HCT116 (cell line): ENCODE results near the gene BCAS4. TPM values are rescaled to one million over a fixed set of nuclear protein-coding genes. Genes with fewer than 3 reads are reported as not detected.

Experiments used
- ATAC-seq: fragments of 200-7000 bp; cut with Tn5 transposase; 2 replicates; pipeline ENCODE4 v1.9.1; 2020; ENCODE audit warnings: mild to moderate bottlenecking, moderate library complexity
- BruUV-seq: library from RNA; stranded (reverse); fragments of 400-500 nt; replicated peaks from 2 replicates; lab custom pipeline; 2021; lab: Mats Ljungman, UMichigan
- CTCF ChIA-PET: fragments of 300-600 bp; sonication (Branson Sonifier 250); formaldehyde crosslinking; loops from one replicate; lab custom pipeline; 2021; ENCODE audit warnings: antibody characterized with exemption; lab: Charles Lee
- POLR2A ChIA-PET: fragments of 300-600, 350-600 bp; sonication (Branson Sonifier 250); formaldehyde crosslinking; loops from one replicate; lab custom pipeline; 2021; ENCODE audit warnings: antibody characterized with exemption; lab: Charles Lee
- RAD21 ChIA-PET, 2 experiments: fragments of 300-600 bp; sonication (Branson Sonifier 250); formaldehyde crosslinking; loops; one replicate each; lab custom pipeline; 2023; ENCODE audit warnings: low total read pairs in 2 of 2; ENCODE audit not compliant: uncharacterized antibody in 2 of 2, unreplicated experiment in 2 of 2, low non-redundant PET in 1 of 2; lab: Charles Lee
- DNase-seq: peaks from one replicate; pipeline ENCODE4 v3.0.0-alpha.2; 2010; ENCODE audit warnings: low read depth, low spot score
- H2AFZ ChIP-seq: fragments of 200-600 bp; shearing (Covaris generic), sonication (generic); 2 replicates; pipeline ENCODE4 v1.6.1; 2017; ENCODE audit warnings: low read depth, mixed run types, mixed read lengths, antibody characterized with exemption, low read length; ENCODE audit not compliant: poor library complexity, severe bottlenecking
- H3K27ac ChIP-seq: 2 replicates; pipeline ENCODE4 v1.5.1; 2012; ENCODE audit warnings: low read depth, low read length
- H3K27me3 ChIP-seq: fragments of 200-600 bp; sonication (generic); 2 replicates; pipeline ENCODE4 v1.6.1; 2016; ENCODE audit warnings: mixed run types, low read length, mixed read lengths; ENCODE audit not compliant: insufficient read depth
- H3K36me3 ChIP-seq, 2 experiments: fragments of 200-500 bp in 1 of 2; fragments of 200-600 bp in 1 of 2; sonication (Bioruptor generic) in 1 of 2; sonication (generic) in 1 of 2; 2 replicates each; pipeline versions ENCODE4 v1.5.1 to v1.6.1; 2014 to 2016; ENCODE audit warnings: low read length in 2 of 2, inconsistent platforms in 1 of 2, mixed read lengths in 1 of 2, mixed run types in 1 of 2; ENCODE audit not compliant: insufficient read depth in 2 of 2, control insufficient read depth in 1 of 2
- H3K4me1 ChIP-seq, 2 experiments: fragments of 200-600 bp in 1 of 2; sonication (generic) in 1 of 2; 2 replicates each; pipeline versions ENCODE4 v1.5.1 to v1.6.1; 2012 to 2017; ENCODE audit warnings: low read length in 2 of 2, inconsistent platforms in 1 of 2, mild to moderate bottlenecking in 1 of 2, mixed read lengths in 1 of 2, mixed run types in 1 of 2, moderate library complexity in 1 of 2; ENCODE audit not compliant: insufficient read depth in 2 of 2, control insufficient read depth in 1 of 2
- H3K4me2 ChIP-seq: fragments of 200-600 bp; sonication (generic); 2 replicates; pipeline ENCODE4 v1.6.1; 2017; ENCODE audit warnings: mixed run types, low read length, mixed read lengths
- H3K4me3 ChIP-seq, 2 experiments: fragments of 200-600 bp in 1 of 2; sonication (generic) in 1 of 2; replicated peaks in 1 of 2; 2 replicates each; pipeline ENCODE4 v1.5.1; 2011 to 2016; ENCODE audit warnings: low read length in 2 of 2, control low read depth in 1 of 2, low read depth in 1 of 2, mild to moderate bottlenecking in 1 of 2, mixed read lengths in 1 of 2, mixed run types in 1 of 2
- H3K79me2 ChIP-seq: fragments of 200-600 bp; sonication (generic); 2 replicates; pipeline ENCODE4 v1.6.1; 2017; ENCODE audit warnings: mild to moderate bottlenecking, mixed run types, low read length, moderate library complexity, mixed read lengths; ENCODE audit not compliant: insufficient read depth
- H3K9ac ChIP-seq: fragments of 200-600 bp; sonication (generic); 2 replicates; pipeline ENCODE4 v1.6.1; 2016; ENCODE audit warnings: low read length, mixed read lengths
- H3K9me2 ChIP-seq: fragments of 200-600 bp; sonication (generic), shearing (Covaris generic); 2 replicates; pipeline ENCODE4 v1.6.1; 2017; ENCODE audit warnings: mixed run types, mild to moderate bottlenecking, moderate library complexity; ENCODE audit not compliant: insufficient read depth
- H3K9me3 ChIP-seq, 2 experiments: fragments of 200-500 bp in 1 of 2; fragments of 200-600 bp in 1 of 2; sonication (Bioruptor generic) in 1 of 2; sonication (generic) in 1 of 2; 2 replicates each; pipeline ENCODE4 v1.6.1; 2014 to 2017; ENCODE audit warnings: low read length in 2 of 2, mixed read lengths in 2 of 2, inconsistent platforms in 1 of 2, low read depth in 1 of 2, mild to moderate bottlenecking in 1 of 2, mixed run types in 1 of 2, moderate library complexity in 1 of 2; ENCODE audit not compliant: control insufficient read depth in 1 of 2, insufficient read depth in 1 of 2
- H4K20me1 ChIP-seq: fragments of 200-600 bp; sonication (generic), shearing (Covaris generic); 2 replicates; pipeline ENCODE4 v1.6.1; 2017; ENCODE audit warnings: mixed run types, mild to moderate bottlenecking, moderate library complexity; ENCODE audit not compliant: insufficient read depth
- ATF3 ChIP-seq: IDR thresholded peaks from 2 replicates; pipeline ENCODE4 v1.6.1; 2012
- CBX3 ChIP-seq: IDR thresholded peaks from 2 replicates; pipeline ENCODE4 v1.6.1; 2012; ENCODE audit warnings: low read depth
- CEBPB ChIP-seq: IDR thresholded peaks from 2 replicates; pipeline ENCODE4 v1.6.1; 2012; ENCODE audit warnings: low read depth
- EGR1 ChIP-seq: IDR thresholded peaks from 2 replicates; pipeline ENCODE4 v1.6.1; 2012; ENCODE audit warnings: low read depth
- EZH2 ChIP-seq: fragments of 200-600 bp; sonication (generic); IDR thresholded peaks from 2 replicates; pipeline ENCODE4 v1.6.1; 2017; ENCODE audit warnings: antibody characterized with exemption, mixed run types
- FOSL1 ChIP-seq: IDR thresholded peaks from 2 replicates; pipeline ENCODE4 v1.6.1; 2012; ENCODE audit warnings: low read depth
- JUND ChIP-seq: IDR thresholded peaks from 2 replicates; pipeline ENCODE4 v1.6.1; 2012
- MAX ChIP-seq: IDR thresholded peaks from 2 replicates; pipeline ENCODE4 v1.6.1; 2012
- POLR2A ChIP-seq: IDR thresholded peaks from 2 replicates; pipeline ENCODE4 v1.7.0; 2011; ENCODE audit warnings: borderline replicate concordance; ENCODE audit not compliant: insufficient read depth, insufficient read length; ENCODE audit errors: extremely low read depth
- POLR2AphosphoS5 ChIP-seq: IDR thresholded peaks from 2 replicates; pipeline ENCODE4 v1.6.1; 2011; ENCODE audit warnings: mild to moderate bottlenecking, low read depth, low read length, moderate library complexity
- SIN3A ChIP-seq: IDR thresholded peaks from 2 replicates; pipeline ENCODE4 v1.6.1; 2012; ENCODE audit warnings: low read depth
- SP1 ChIP-seq: IDR thresholded peaks from 2 replicates; pipeline ENCODE4 v1.6.1; 2012; ENCODE audit warnings: low read depth
- TCF7L2 ChIP-seq: IDR thresholded peaks from 2 replicates; pipeline ENCODE4 v1.7.0; 2011; ENCODE audit warnings: borderline replicate concordance, inconsistent platforms; ENCODE audit not compliant: insufficient read depth, insufficient read length; ENCODE audit errors: extremely low read depth
- YY1 ChIP-seq: IDR thresholded peaks from 2 replicates; pipeline ENCODE4 v1.6.1; 2011; ENCODE audit warnings: low read length, low read depth, moderate library complexity, mild to moderate bottlenecking; ENCODE audit not compliant: insufficient replicate concordance; ENCODE audit errors: extremely low read depth
- ZBTB33 ChIP-seq: IDR thresholded peaks from 2 replicates; pipeline ENCODE4 v1.6.1; 2011; ENCODE audit warnings: mild to moderate bottlenecking, low read length, moderate library complexity; ENCODE audit not compliant: insufficient replicate concordance; ENCODE audit errors: extremely low read depth
- ZFX ChIP-seq: fragments of 450-650 bp; IDR thresholded peaks from 2 replicates; pipeline ENCODE4 v1.6.1; 2017
- ZNF274 ChIP-seq: fragments of 200-500 bp; sonication (Bioruptor generic); IDR thresholded peaks from 2 replicates; pipeline ENCODE4 v1.6.1; 2014; ENCODE audit warnings: mild to moderate bottlenecking, low read depth, low read length, inconsistent platforms
- intact Hi-C: fragments of 100-400 bp; cut with micrococcal nuclease; formaldehyde crosslinking; loops from 2 replicates; pipeline ENCODE4 v1.10.0; 2022
- total RNA-seq: library from RNA; stranded (reverse); gene quantifications from one replicate; pipeline ENCODE4 v1.2.1, GENCODE V29; 2021; ENCODE audit not compliant: unreplicated experiment
- TF ChIP-seq, protein P1 (sequence below), 3 experiments: fragments of 200-600 bp in 1 of 3; sonication (generic) in 1 of 3; IDR thresholded peaks in 2 of 3; conservative IDR thresholded peaks in 1 of 3; 2 replicates each; pipeline ENCODE4 v1.5.1; 2012 to 2017; ENCODE audit warnings: low read depth in 2 of 3, low read length in 2 of 3, antibody characterized with exemption in 1 of 3, borderline replicate concordance in 1 of 3, control low read depth in 1 of 3, mild to moderate bottlenecking in 1 of 3, mixed read lengths in 1 of 3, mixed run types in 1 of 3, moderate library complexity in 1 of 3; ENCODE audit not compliant: insufficient read depth in 1 of 3
- TF ChIP-seq, protein P2 (sequence below): IDR thresholded peaks from 2 replicates; pipeline ENCODE4 v1.6.1; 2012; ENCODE audit warnings: low read depth

BCAS4 gene
- total RNA-seq, 1 experiment from 2014 or later: 18.9 TPM

- Histone ChIP-seq H3K4me1 (peaks cover 66 to 76% of the 10 kb centered on the region in 2 experiments), H3K27me3 (no peaks in the 10 kb centered on the region), H3K27ac (peak overlapping the region; percentile 93), H3K9me3 (no peaks in the 10 kb centered on the region), H3K9me2 (no peaks in the 10 kb centered on the region), H3K9ac (peak overlapping the region; percentile 15), H3K4me3 (no peak overlapping the region), H2AFZ (no peak overlapping the region), H4K20me1 (no peaks in the 10 kb centered on the region), H3K36me3 (peaks cover 16 to 22% of the 10 kb centered on the region in 2 experiments), H3K4me2 (peak overlapping the region; percentile 82), H3K79me2 (peaks cover 94% of the 10 kb centered on the region)
- ChIA-PET POLR2A (no interaction called here), RAD21 (no interaction called here), CTCF (interaction anchor here (1.1 to 1.8 kb wide), 2 partner anchors 15 to 120 kb away, joined by 3 to 5 read pairs; partner anchors contain the start of gene PARD6B)
- DNase-seq: no peak
- intact Hi-C loops: loop anchor here (2.0 to 5.0 kb wide), 2 partner anchors 83 to 118 kb away; no protein-coding TSS in a partner anchor
- no peak for ATAC-seq
- BruUV-seq: no TSS peak
- no peak for TF ChIP-seq EGR1
- TF ChIP-seq TCF7L2: no peak
- TF ChIP-seq JUND: no peak
- no peak for TF ChIP-seq POLR2AphosphoS5
- TF ChIP-seq, protein P1, sequence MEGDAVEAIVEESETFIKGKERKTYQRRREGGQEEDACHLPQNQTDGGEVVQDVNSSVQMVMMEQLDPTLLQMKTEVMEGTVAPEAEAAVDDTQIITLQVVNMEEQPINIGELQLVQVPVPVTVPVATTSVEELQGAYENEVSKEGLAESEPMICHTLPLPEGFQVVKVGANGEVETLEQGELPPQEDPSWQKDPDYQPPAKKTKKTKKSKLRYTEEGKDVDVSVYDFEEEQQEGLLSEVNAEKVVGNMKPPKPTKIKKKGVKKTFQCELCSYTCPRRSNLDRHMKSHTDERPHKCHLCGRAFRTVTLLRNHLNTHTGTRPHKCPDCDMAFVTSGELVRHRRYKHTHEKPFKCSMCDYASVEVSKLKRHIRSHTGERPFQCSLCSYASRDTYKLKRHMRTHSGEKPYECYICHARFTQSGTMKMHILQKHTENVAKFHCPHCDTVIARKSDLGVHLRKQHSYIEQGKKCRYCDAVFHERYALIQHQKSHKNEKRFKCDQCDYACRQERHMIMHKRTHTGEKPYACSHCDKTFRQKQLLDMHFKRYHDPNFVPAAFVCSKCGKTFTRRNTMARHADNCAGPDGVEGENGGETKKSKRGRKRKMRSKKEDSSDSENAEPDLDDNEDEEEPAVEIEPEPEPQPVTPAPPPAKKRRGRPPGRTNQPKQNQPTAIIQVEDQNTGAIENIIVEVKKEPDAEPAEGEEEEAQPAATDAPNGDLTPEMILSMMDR (IDR thresholded peaks at IDR 0.05 in 2 of 3, conservative IDR thresholded peaks at IDR 0.05 in 1 of 3; ENCODE audit: borderline replicate concordance in 1 of 3, insufficient read depth in 1 of 3, low read depth in 2 of 3, low read length in 2 of 3): no peak
- TF ChIP-seq FOSL1: no peak
- TF ChIP-seq POLR2A: no peak
- no peak for TF ChIP-seq EZH2
- no peak for TF ChIP-seq SIN3A
- no peak for TF ChIP-seq SP1
- TF ChIP-seq ZFX: no peak
- TF ChIP-seq CBX3: no peak
- no peak for TF ChIP-seq ZNF274
- no peak for TF ChIP-seq MAX
- no peak for TF ChIP-seq CEBPB
- no peak for TF ChIP-seq ATF3
- TF ChIP-seq ZBTB33: no peak
- TF ChIP-seq, protein P2, sequence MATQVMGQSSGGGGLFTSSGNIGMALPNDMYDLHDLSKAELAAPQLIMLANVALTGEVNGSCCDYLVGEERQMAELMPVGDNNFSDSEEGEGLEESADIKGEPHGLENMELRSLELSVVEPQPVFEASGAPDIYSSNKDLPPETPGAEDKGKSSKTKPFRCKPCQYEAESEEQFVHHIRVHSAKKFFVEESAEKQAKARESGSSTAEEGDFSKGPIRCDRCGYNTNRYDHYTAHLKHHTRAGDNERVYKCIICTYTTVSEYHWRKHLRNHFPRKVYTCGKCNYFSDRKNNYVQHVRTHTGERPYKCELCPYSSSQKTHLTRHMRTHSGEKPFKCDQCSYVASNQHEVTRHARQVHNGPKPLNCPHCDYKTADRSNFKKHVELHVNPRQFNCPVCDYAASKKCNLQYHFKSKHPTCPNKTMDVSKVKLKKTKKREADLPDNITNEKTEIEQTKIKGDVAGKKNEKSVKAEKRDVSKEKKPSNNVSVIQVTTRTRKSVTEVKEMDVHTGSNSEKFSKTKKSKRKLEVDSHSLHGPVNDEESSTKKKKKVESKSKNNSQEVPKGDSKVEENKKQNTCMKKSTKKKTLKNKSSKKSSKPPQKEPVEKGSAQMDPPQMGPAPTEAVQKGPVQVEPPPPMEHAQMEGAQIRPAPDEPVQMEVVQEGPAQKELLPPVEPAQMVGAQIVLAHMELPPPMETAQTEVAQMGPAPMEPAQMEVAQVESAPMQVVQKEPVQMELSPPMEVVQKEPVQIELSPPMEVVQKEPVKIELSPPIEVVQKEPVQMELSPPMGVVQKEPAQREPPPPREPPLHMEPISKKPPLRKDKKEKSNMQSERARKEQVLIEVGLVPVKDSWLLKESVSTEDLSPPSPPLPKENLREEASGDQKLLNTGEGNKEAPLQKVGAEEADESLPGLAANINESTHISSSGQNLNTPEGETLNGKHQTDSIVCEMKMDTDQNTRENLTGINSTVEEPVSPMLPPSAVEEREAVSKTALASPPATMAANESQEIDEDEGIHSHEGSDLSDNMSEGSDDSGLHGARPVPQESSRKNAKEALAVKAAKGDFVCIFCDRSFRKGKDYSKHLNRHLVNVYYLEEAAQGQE: no peak
- TF ChIP-seq YY1: no peak
These were observed 49.2 kb upstream of the BCAS4 start for GRCh38 chr20:50745634-50746137.
